ENCODE results near the gene CDC40. TPM values are rescaled to one million over a fixed set of nuclear protein-coding genes. Genes with fewer than 3 reads are reported as not detected.

Gene CDC40
- 20.1 TPM for polyA plus RNA-seq (2012; ENCODE audit: insufficient read depth, insufficient read length, low read depth)

- DNase-seq, result peak; percentile 68
- no peaks in the 10 kb centered on the region; the same call in none of the 2 replicates for H3K4me1 ChIP-seq
- peak within 1 kb of the TSS; percentile 94 for H3K4me3 ChIP-seq (ENCODE audit: low read depth, low read length)
- TF ChIP-seq CTCF (IDR thresholded peaks at IDR 0.05; ENCODE audit: low read depth, low read length), result no peak
- H3K27me3 ChIP-seq, result no peaks in the 10 kb centered on the region
- H3K9me3 ChIP-seq, result no peaks in the 10 kb centered on the region
- H3K36me3 ChIP-seq, result 0 out of 2 replicates have a peak, but pooled peaks cover 3% of the 10 kb centered on the region
Measured at GRCh38 chr6:110180228-110181008, at the start of gene CDC40. Gene CDC40, plus strand, starts transcription at chr6:110180427. Its CDS starts 18 bp downstream, at chr6:110180445.

- no peaks in the 10 kb centered on the region for H3K36me3 ChIP-seq
- DNase-seq, result no peak
- H3K4me3 ChIP-seq (ENCODE audit: low read depth, low read length), result no peak overlapping the region
- no peaks in the 10 kb centered on the region for H3K4me1 ChIP-seq
- TF ChIP-seq CTCF (IDR thresholded peaks at IDR 0.05; ENCODE audit: low read depth, low read length), result no peak
- H3K27me3 ChIP-seq, result no peaks in the 10 kb centered on the region
- H3K9me3 ChIP-seq, result no peaks in the 10 kb centered on the region
Measured at GRCh38 chr6:110137924-110138887, 42.0 kb upstream of the CDC40 start.

- H3K36me3 ChIP-seq, result no peaks in the 10 kb centered on the region
- H3K4me3 ChIP-seq (ENCODE audit: low read depth, low read length), result no peak overlapping the region
- H3K9me3 ChIP-seq, result no peaks in the 10 kb centered on the region
- DNase-seq, result no peak
- H3K27me3 ChIP-seq, result no peaks in the 10 kb centered on the region
- TF ChIP-seq CTCF (IDR thresholded peaks at IDR 0.05; ENCODE audit: low read depth, low read length), result no peak
- H3K4me1 ChIP-seq, result no peaks in the 10 kb centered on the region
Measured at GRCh38 chr6:110139052-110139451, 41.2 kb upstream of the CDC40 start.

- no peaks in the 10 kb centered on the region for H3K27me3 ChIP-seq
- no peak for DNase-seq
- no peaks in the 10 kb centered on the region for H3K9me3 ChIP-seq
- no peak overlapping the region for H3K4me3 ChIP-seq (ENCODE audit: low read depth, low read length)
- no peak for TF ChIP-seq CTCF (IDR thresholded peaks at IDR 0.05; ENCODE audit: low read depth, low read length)
- no peaks in the 10 kb centered on the region for H3K4me1 ChIP-seq
- no peaks in the 10 kb centered on the region for H3K36me3 ChIP-seq
Measured at GRCh38 chr6:110140650-110141049, 39.6 kb upstream of the CDC40 start.

GRCh38 chr6:110147870-110148269 lies 32.4 kb upstream of the CDC40 start:
- no peak for DNase-seq
- Histone ChIP-seq H3K4me1 (no peaks in the 10 kb centered on the region), H3K36me3 (no peaks in the 10 kb centered on the region), H3K9me3 (no peaks in the 10 kb centered on the region), H3K27me3 (no peaks in the 10 kb centered on the region), H3K4me3 (ENCODE audit: low read depth, low read length) (no peak overlapping the region)
- no peak for TF ChIP-seq CTCF (IDR thresholded peaks at IDR 0.05; ENCODE audit: low read depth, low read length)
